SJCRH30 (cell line): ENCODE measurements around the gene SLC25A22. TPM values are rescaled to one million over a fixed set of nuclear protein-coding genes. Genes with fewer than 3 reads are reported as not detected.

Experiments
- DNase-seq, 2 experiments: peaks; one replicate each; pipeline ENCODE4 v3.0.0-alpha.2; 2015 to 2020
- H3K27ac ChIP-seq: fragments of 250-450 bp; sonication (Bioruptor Pico); 2 replicates; pipeline ENCODE4 v1.5.1; 2020; ENCODE audit warnings: mild to moderate bottlenecking, moderate library complexity
- H3K27me3 ChIP-seq: fragments of 250-450 bp; sonication (Bioruptor Pico); 2 replicates; pipeline ENCODE4 v1.5.1; 2020; ENCODE audit warnings: mild to moderate bottlenecking, moderate library complexity
- H3K36me3 ChIP-seq: fragments of 250-450 bp; sonication (Bioruptor Pico); 2 replicates; pipeline ENCODE4 v1.5.1; 2020; ENCODE audit warnings: mild to moderate bottlenecking, moderate library complexity
- H3K4me1 ChIP-seq: fragments of 250-450 bp; sonication (Bioruptor Pico); 2 replicates; pipeline ENCODE4 v1.5.1; 2020; ENCODE audit warnings: mild to moderate bottlenecking, moderate library complexity
- H3K4me3 ChIP-seq: fragments of 250-450 bp; sonication (Bioruptor Pico); 2 replicates; pipeline ENCODE4 v1.5.1; 2020; ENCODE audit warnings: mild to moderate bottlenecking, moderate library complexity
- H3K9me3 ChIP-seq: fragments of 250-450 bp; sonication (Bioruptor Pico); replicated peaks from 2 replicates; pipeline ENCODE4 v1.5.1; 2020; ENCODE audit warnings: mild to moderate bottlenecking, moderate library complexity
- total RNA-seq: library from RNA; depleted of rRNA; stranded (reverse); fragments of >200 nt; shearing (Covaris generic); gene quantifications from 2 replicates; pipeline ENCODE4 v1.2.3, GENCODE V29; 2014

Gene SLC25A22
- total RNA-seq, 1 experiment from 2014 or later: 22.4 TPM

GRCh38 chr11:838441-839279 is 40.6 kb upstream of the SLC25A22 start:
- H3K27me3 ChIP-seq: no peaks in the 10 kb centered on the region
- H3K4me1 ChIP-seq: peaks cover 9% of the 10 kb centered on the region; the same call in 1 of the 2 replicates
- H3K9me3 ChIP-seq: no peaks in the 10 kb centered on the region
- H3K27ac ChIP-seq: no peak overlapping the region
- peak in 1 of 2 experiments; percentile 60 for DNase-seq
- H3K4me3 ChIP-seq: no peak overlapping the region
- H3K36me3 ChIP-seq: peaks cover 50% of the 10 kb centered on the region

GRCh38 chr11:837990-838307 is 39.9 kb upstream of the SLC25A22 start:
- no peak overlapping the region for H3K27ac ChIP-seq
- DNase-seq: no peak
- H3K4me3 ChIP-seq: no peak overlapping the region
- peaks cover 9% of the 10 kb centered on the region; the same call in 1 of the 2 replicates for H3K4me1 ChIP-seq
- H3K27me3 ChIP-seq: no peaks in the 10 kb centered on the region
- no peaks in the 10 kb centered on the region for H3K9me3 ChIP-seq
- H3K36me3 ChIP-seq: peaks cover 50% of the 10 kb centered on the region

- Histone ChIP-seq H3K27ac (no peak overlapping the region), H3K4me1 (peaks cover 10% of the 10 kb centered on the region; the same call in 1 of the 2 replicates), H3K36me3 (peaks cover 50% of the 10 kb centered on the region), H3K27me3 (no peaks in the 10 kb centered on the region), H3K9me3 (no peaks in the 10 kb centered on the region), H3K4me3 (no peak overlapping the region)
- no peak for DNase-seq
Measured at GRCh38 chr11:837189-837989, 39.3 kb upstream of the SLC25A22 start.

GRCh38 chr11:836700-837099 is 38.6 kb upstream of the SLC25A22 start:
- peaks cover 50% of the 10 kb centered on the region for H3K36me3 ChIP-seq
- H3K4me1 ChIP-seq: peaks cover 17% of the 10 kb centered on the region
- no peaks in the 10 kb centered on the region for H3K27me3 ChIP-seq
- no peaks in the 10 kb centered on the region for H3K9me3 ChIP-seq
- no peak for DNase-seq
- no peak overlapping the region for H3K27ac ChIP-seq
- no peak overlapping the region for H3K4me3 ChIP-seq

GRCh38 chr11:836274-836673 is 38.2 kb upstream of the SLC25A22 start:
- H3K4me3 ChIP-seq: no peak overlapping the region
- no peaks in the 10 kb centered on the region for H3K9me3 ChIP-seq
- peaks cover 18% of the 10 kb centered on the region for H3K4me1 ChIP-seq
- peaks cover 50% of the 10 kb centered on the region for H3K36me3 ChIP-seq
- H3K27ac ChIP-seq: no peak overlapping the region
- no peak for DNase-seq
- no peaks in the 10 kb centered on the region for H3K27me3 ChIP-seq

- Histone ChIP-seq H3K36me3 (peaks cover 35% of the 10 kb centered on the region), H3K4me1 (peaks cover 24% of the 10 kb centered on the region), H3K27ac (no peak overlapping the region), H3K9me3 (no peaks in the 10 kb centered on the region), H3K27me3 (no peaks in the 10 kb centered on the region), H3K4me3 (no peak overlapping the region; the same call in 1 of the 2 replicates)
- DNase-seq: no peak
Measured at GRCh38 chr11:834371-835316, 36.6 kb upstream of the SLC25A22 start.

- Histone ChIP-seq H3K36me3 (peaks cover 27% of the 10 kb centered on the region), H3K4me1 (peaks cover 24% of the 10 kb centered on the region), H3K27me3 (no peaks in the 10 kb centered on the region), H3K9me3 (no peaks in the 10 kb centered on the region), H3K4me3 (peak overlapping the region; percentile 86), H3K27ac (peak overlapping the region; percentile 82; the same call in 1 of the 2 replicates)
- no peak for DNase-seq
Measured at GRCh38 chr11:833849-834311, 35.8 kb upstream of the SLC25A22 start.

GRCh38 chr11:833114-833791 is 35.2 kb upstream of the SLC25A22 start:
- H3K27ac ChIP-seq: peak overlapping the region; percentile 82
- H3K9me3 ChIP-seq: no peaks in the 10 kb centered on the region
- peak in 1 of 2 experiments; percentile 62 for DNase-seq
- peaks cover 22% of the 10 kb centered on the region for H3K36me3 ChIP-seq
- peaks cover 29% of the 10 kb centered on the region for H3K4me1 ChIP-seq
- no peaks in the 10 kb centered on the region for H3K27me3 ChIP-seq
- H3K4me3 ChIP-seq: peak overlapping the region; percentile 86

GRCh38 chr11:832529-833113 is 34.5 kb upstream of the SLC25A22 start, which contains the start of gene CD151:
CD151 (plus strand) TSS chr11:832952; CDS start chr11:836070, 3,118 bp downstream.
- no peaks in the 10 kb centered on the region for H3K27me3 ChIP-seq
- peak within 1 kb of the TSS; percentile 86 for H3K4me3 ChIP-seq
- H3K4me1 ChIP-seq: peaks cover 35% of the 10 kb centered on the region
- H3K36me3 ChIP-seq: peaks cover 18% of the 10 kb centered on the region
- peak in 1 of 2 experiments; percentile 76 for DNase-seq
- H3K27ac ChIP-seq: peak within 1 kb of the TSS; percentile 82
- H3K9me3 ChIP-seq: no peaks in the 10 kb centered on the region

- Histone ChIP-seq H3K27me3 (no peaks in the 10 kb centered on the region), H3K27ac (peak overlapping the region; percentile 45), H3K9me3 (no peaks in the 10 kb centered on the region), H3K36me3 (peaks cover 12% of the 10 kb centered on the region), H3K4me1 (peaks cover 38% of the 10 kb centered on the region), H3K4me3 (peak overlapping the region; percentile 86)
- no peak for DNase-seq
Measured at GRCh38 chr11:831961-832528, 34.0 kb upstream of the SLC25A22 start.

- Histone ChIP-seq H3K27ac (peak overlapping the region; percentile 45; the same call in 1 of the 2 replicates), H3K36me3 (peaks cover 6% of the 10 kb centered on the region; the same call in 1 of the 2 replicates), H3K27me3 (no peaks in the 10 kb centered on the region), H3K9me3 (no peaks in the 10 kb centered on the region), H3K4me3 (peak overlapping the region; percentile 86), H3K4me1 (peaks cover 40% of the 10 kb centered on the region)
- peak; percentile 84 to 87 for DNase-seq
Measured at GRCh38 chr11:831118-831864, 33.2 kb upstream of the SLC25A22 start.

- Histone ChIP-seq H3K4me1 (peaks cover 40% of the 10 kb centered on the region), H3K36me3 (no peaks in the 10 kb centered on the region), H3K27me3 (no peaks in the 10 kb centered on the region), H3K4me3 (peak overlapping the region; percentile 86; the same call in 1 of the 2 replicates), H3K27ac (no peak overlapping the region; the same call in 1 of the 2 replicates), H3K9me3 (no peaks in the 10 kb centered on the region)
- DNase-seq: peak; percentile 49 to 55
Measured at GRCh38 chr11:830295-831117, 32.4 kb upstream of the SLC25A22 start.
